CD1c-positive myeloid dendritic cell (primary cell): ENCODE results near the gene TBC1D22A.

Source experiments
- DNase-seq: peaks from one replicate; pipeline ENCODE4 v3.0.0-alpha.2; 2016; ENCODE audit errors: extremely low spot score

TBC1D22A gene

DNA sequence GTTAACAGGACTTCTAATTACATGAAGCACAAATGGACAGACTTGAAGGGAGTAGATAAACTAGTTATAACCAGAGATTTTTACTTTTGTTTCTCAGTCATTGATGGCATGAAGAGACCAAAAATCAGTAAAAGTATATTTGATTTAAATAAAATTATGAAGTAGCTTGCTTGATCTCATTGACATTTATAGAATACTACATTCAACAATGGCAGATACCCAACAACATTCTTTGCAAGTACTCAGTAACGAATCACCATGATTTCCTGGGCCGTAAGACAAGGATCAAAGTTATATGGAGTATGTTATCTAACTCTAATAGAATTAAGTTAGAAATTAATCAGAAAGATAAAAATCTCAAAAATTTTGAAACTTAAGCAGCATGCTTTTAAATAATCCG lies 317.6 kb downstream of the TBC1D22A start:
- DNase-seq, result no peak

DNA sequence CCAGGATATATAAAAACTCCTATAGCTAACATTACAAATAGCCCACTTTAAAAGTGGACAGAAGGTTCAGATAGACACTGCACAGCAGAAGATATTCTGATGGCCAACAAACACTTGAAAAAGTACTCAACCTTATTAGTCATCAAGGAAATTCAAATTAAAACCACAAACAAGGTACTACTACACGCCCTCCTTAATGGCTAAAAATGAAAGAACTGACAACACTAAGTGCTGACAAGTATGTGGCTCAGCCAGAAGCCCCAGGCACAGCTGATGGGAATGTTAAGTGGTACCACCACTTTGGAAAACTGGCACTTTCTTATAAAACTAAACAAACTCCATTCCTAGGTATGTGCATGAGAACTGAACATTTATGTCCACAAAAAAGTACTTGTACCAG lies 320.1 kb downstream of the TBC1D22A start:
- no peak for DNase-seq

- DNase-seq, result no peak
Observed at GRCh38 chr22:47083379-47083986, 321.0 kb downstream of the TBC1D22A start.

DNA sequence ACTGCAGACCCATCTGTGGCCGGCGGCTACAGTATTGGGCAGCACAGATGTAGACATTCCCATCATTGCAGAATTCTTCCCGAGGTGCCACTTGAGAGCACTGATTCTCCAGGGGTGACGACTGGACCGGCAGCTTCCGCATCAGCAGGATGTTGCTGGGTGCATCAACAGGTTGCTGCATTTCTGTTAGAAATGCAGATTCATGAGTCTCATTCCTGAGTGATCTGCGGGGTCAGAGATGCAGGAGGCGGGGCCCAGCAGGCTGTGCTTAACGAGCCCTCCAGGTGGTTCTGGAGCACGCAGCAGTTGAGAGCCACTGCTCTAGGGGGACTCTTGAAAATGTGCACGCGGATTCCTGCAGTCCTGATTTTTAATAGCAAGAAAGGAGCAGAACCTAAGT lies 321.8 kb downstream of the TBC1D22A start:
- DNase-seq, result no peak

GRCh38 chr22:47086596-47087248 lies 324.3 kb downstream of the TBC1D22A start:
- no peak for DNase-seq

DNA sequence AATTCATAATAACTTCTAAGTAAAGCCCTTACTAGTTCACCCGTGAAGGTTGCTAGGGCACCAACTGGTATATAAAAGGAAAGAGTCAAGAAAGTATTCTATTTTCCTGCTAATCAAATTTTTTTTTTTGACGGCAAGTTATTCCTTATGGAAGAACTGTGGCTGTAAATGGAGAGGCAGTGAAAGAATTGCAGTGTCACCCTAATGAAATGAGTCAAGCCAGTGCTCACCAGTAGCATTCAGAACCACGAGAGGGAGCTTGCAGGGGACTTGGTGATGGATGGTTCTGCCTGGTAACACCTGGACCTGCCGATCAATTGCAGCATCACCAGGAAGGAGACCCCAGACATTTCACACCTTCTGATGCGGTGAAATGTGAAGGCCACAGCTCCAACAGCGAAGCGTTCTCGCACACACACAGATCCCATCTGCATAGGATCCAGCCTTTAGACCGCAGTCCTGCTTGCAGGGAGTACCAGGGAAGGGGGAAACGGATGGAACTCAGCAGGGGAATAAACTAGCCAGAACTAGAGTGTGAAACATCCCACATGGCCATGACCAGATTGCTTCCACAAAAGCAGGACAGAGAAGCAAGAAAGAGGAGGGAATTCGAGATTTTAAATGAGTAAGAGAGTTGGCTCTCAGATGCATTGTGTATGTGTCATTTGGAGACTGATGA lies 326.2 kb downstream of the TBC1D22A start:
- DNase-seq, result no peak

DNA sequence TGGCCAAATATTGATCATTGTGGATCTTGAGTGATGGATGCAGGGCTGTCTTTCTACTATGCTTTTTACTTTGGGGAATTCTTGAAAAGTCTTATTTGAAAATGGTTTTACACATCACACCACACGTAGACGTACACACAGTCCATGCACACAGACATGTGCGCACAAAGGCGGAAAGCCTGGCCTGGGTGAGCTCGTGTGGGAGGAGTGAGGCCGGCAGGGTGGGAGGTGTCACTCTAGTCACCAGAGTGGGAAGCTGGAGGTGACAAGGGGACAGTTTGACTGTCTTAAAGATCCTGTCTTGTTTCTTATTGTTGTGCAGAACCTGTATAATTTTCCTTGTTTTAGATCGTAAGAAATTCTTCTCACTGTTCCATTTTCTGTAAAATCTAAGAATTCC lies 326.9 kb downstream of the TBC1D22A start:
- DNase-seq, result no peak

GRCh38 chr22:47089796-47090460 lies 327.5 kb downstream of the TBC1D22A start:
- DNase-seq, result no peak

DNA sequence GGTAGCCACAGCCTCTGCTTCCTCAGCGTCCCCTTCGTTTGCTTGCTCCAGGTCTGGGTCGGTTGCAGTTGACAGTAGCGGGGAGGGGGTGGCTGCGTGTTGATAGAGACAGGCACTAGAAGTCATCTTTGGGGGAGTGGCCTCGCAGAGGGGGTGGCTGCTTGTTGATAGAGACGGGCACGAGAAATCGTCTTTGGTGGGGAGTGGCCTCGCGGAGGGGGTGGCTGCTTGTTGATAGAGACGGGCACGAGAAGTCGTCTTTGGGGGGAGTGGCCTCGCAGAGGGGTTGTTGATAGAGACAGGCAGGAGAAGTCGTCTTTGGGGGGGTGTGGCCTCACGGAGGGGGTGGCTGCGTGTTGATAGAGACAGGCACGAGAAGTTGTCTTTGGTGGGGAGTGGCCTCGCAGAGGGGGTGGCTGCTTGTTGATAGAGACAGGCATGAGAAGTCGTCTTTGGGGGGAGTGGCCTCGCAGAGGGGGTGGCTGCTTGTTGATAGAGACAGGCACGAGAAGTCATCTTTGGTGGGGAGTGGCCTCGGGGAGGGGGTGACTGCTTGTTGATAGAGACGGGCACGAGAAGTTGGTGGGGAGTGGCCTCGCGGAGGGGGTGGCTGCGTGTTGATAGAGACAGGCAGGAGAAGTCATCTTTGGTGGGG lies 328.3 kb downstream of the TBC1D22A start:
- peak; percentile 19 for DNase-seq

DNA sequence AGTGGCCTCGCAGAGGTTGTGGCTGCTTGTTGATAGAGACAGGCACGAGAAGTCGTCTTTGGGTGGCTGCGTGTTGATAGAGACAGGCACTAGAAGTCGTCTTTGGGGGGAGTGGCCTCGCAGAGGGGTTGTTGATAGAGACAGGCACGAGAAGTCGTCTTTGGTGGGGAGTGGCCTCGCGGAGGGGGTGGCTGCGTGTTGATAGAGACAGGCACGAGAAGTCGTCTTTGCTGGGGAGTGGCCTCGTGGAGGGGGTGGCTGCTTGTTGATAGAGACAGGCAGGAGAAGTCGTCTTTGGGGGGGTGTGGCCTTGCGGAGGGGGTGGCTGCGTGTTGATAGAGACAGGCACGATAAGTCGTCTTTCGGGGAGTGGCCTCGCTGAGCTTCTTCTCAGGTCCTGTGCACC lies 328.8 kb downstream of the TBC1D22A start:
- no peak for DNase-seq

- DNase-seq, result no peak
Observed at GRCh38 chr22:47091921-47092700, 329.7 kb downstream of the TBC1D22A start.

- DNase-seq, result no peak
Observed at GRCh38 chr22:47092896-47093311, 330.5 kb downstream of the TBC1D22A start.

GRCh38 chr22:47093720-47094119 lies 331.3 kb downstream of the TBC1D22A start:
- no peak for DNase-seq

DNA sequence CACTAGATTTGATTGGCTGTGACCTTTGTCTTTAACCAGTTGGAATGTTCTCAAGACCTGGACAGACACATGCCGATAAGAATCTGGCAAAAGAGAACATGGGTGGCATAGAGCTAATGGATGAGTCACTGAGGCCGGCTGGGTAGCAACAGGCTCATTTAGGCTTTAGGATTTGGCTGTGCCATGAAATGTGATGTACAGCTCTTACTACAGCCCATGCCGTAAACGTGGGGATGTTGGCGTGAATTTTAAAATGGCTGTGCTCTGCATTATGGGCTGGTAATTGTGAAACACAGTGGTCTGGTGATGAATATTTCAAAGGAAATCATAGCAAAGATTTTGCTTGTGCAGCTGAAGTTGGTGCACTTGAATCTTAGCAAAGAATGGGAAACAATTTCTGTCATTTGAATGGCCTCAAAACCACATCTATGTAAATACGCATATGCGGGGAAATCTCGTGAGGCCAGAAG lies 332.4 kb downstream of the TBC1D22A start:
- no peak for DNase-seq

GRCh38 chr22:47095395-47096122 lies 333.1 kb downstream of the TBC1D22A start:
- DNase-seq, result no peak

GRCh38 chr22:47098121-47098520 lies 335.7 kb downstream of the TBC1D22A start:
- no peak for DNase-seq

- no peak for DNase-seq
Observed at GRCh38 chr22:47098554-47098953, 336.1 kb downstream of the TBC1D22A start.

- DNase-seq, result no peak
Observed at GRCh38 chr22:47100019-47100418, 337.6 kb downstream of the TBC1D22A start.

DNA sequence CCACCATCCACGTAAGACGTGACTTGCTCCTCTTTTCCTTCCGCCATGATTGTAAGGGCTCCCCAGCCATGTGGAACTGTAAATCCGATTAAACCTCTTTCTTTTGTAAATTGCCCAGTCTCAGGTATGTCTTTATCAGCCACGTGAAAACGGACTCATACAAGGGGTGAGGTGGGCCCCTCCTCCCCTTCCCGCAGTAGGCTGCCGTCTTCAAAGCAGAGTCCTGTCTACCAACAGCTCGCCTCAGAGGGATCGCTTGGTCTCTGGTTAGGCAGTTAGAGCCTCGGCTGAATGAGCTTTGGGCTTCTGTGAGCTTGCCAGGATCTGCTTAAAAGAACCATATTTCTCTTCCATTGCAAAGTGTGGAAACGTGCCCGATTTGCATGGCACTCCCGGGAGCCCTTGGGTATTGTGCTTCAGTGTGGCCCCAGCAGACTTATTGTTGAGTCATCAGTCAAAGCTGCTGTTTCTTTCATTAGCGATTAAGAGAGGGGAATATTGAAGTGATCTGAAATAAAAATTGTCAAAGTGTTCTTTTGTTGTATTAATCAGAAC lies 338.3 kb downstream of the TBC1D22A start:
- no peak for DNase-seq

DNA sequence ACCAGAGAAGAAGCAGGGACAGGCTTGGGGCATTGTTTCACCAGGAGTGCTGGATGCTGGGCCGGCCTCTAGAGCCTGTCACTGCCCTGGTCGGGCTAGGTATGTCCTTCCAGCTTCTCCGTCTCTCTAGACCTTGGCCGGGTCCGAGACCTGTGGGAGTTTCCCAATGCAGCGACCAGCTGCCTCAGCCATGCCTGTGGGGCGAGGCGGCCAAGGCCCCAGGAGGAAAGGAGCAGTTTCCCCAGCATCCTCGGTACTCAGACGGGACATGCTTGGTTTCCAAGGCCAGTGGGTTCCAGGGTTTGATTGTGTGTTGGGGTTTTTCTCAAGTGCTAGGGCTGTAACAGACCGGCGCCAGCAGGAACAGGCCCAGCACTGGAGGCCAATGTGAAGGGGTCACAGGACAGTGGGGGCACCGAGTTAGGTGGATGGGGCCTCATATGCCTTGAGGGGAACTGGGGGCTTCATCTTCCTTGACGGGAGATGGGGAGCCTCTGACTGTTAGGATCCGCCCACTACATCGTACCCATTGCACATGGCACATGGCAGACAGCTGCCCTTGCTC lies 339.0 kb downstream of the TBC1D22A start:
- no peak for DNase-seq
